ENCODE results near the gene KCNT2.

GRCh38 chr1:196655071-196655470 lies 46.8 kb upstream of the KCNT2 start:
- TF ChIP-seq POLR2A (IDR thresholded peaks at IDR 0.05): no peak
- TF ChIP-seq POLR2AphosphoS5 (IDR thresholded peaks at IDR 0.05): no peak
- no peak for TF ChIP-seq CTCF (IDR thresholded peaks at IDR 0.05 in 8 of 11, conservative IDR thresholded peaks at IDR 0.05 in 3 of 11)

All from spleen (tissue), 7 donors.